Germinal center (tissue), 1 donor: ENCODE results near the gene ACOXL.
A peak's percentile ranks its signal among the peaks of the same experiment; 100 is the strongest.

Experiments used
- DNase-seq: peaks from one replicate; pipeline ENCODE4 v3.0.0; 2012; ENCODE audit warnings: mixed read lengths, low spot score

ACOXL gene

DNA sequence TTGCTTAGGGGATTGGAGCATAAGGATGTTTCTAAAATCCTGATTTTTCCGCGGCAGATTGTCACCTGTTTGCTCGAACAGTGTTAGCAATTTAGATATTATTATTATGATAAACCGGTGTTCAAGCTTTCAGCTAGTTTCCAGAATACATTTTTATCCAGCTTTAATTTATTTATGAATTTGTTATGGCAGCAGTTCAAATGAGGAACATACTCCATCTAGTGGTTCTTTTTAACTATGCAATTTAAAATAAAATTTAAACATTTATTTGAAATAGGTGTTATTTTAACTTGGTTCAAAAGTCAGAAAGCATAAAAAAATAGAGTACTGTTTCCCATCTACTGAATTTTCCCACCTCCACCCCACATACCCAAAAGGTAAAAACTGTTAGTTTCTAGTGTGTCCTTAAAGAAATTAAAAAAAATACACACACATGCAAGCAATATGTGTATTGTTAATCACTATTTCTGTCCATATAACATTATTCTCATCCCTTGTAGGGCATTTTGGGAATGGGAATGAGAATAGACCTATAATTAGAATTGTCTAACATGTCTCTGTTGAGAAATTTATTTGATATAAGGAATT, 23.2 kb downstream of the ACOXL start:
- peak; percentile 15 for DNase-seq

DNA sequence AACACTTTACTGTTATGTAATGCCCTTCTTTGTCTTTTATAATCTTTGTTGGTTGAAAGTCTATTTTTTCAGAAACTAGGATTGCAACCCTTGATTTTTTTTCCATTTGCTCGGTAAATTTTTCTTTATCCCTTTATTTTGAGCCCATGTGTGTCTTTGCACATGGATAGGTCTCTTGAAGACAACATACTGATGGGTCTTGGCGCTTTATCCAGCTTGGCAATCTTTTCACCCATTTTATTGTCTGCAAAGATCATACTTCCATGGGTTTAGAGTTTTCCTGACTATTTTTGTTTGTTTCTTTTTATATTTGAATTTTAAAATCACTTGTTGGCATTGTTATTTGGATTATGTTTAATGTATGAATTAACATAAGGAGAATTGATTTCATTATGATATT, 27.0 kb downstream of the ACOXL start:
- no peak for DNase-seq

DNA sequence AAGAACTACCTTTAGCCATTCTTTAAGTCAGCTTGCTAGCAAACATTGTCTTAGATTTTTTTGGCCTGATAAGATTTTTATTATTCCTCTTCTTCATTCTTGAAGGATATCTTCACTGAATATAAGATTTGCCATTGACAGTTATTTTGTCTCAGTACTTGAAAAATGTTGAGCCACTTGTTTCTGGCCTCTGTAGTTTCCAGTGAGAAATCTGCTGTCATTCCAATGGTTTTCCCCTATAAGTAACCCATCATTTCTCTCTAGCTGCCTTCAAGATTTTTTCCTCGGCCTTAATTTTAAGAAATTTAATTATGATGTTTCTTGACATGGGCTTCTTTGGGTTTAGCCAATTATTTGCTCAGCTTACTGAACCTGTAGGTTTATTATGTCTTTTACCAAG, 32.6 kb downstream of the ACOXL start:
- DNase-seq, result no peak

DNA sequence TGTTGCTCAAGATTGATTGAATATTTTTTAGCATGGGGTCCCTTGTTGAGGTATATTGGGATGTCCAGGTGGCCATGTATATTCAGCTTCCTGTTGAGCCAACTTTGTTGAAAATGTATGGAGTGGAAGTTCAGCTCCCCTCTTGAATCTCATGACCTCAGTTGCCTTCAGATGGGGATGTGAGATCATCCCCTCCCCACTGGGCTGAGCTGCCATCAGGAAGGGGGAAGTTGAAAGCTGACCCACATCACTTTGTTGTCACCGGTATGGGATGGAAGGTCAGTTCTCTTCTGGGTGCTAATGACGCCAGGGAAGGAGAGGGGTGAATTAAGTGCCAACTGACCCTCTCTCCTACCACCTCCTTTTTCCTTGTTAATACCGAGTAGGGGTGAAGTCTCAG, 33.9 kb downstream of the ACOXL start:
- DNase-seq, result no peak

DNA sequence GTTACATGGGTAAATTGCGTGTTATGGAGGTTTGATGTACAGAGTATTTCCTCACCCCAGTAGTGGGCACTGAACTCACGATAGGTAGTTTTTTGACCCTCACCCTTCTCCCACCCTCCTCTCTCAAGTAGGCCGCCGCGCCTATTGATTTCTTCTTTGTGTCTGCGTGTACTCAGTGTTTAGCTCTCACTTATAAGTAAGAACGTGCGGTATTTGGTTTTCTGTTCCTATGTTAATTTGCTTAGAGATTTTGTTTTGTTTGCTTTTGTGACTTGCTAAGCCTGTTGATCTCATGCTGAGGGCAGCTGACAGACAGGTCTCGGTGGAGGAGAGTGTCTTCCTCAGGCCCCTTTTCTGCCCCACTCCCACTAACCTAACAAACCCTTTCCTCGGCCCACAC, 36.2 kb downstream of the ACOXL start:
- DNase-seq, result no peak

DNA sequence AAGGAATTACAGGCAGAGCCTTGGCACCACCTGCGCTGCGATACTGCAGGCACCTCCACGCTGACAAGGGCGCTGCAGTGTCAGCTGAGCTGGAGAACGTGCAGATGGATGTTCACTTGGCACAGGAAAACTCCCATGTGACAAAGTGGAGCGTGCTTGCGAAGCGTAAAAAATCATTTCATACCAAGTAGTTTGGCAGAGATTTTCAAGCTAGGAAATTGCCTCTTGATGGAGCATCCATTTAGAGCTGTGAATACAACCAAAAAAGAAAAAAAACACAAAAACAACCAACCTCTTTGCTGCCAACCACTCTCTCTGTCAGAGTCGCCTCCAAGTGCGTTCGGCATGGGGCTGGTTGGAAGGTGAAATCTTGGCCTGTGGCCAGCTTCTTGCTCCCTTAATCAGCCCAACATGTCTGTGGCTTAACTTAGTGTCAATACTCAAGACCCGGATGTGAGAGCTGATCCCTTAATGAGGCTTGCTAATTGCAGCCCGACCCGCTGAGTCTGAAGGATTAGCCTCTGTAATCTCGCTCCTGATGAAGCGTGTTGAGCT, 38.1 kb downstream of the ACOXL start:
- DNase-seq, result no peak

DNA sequence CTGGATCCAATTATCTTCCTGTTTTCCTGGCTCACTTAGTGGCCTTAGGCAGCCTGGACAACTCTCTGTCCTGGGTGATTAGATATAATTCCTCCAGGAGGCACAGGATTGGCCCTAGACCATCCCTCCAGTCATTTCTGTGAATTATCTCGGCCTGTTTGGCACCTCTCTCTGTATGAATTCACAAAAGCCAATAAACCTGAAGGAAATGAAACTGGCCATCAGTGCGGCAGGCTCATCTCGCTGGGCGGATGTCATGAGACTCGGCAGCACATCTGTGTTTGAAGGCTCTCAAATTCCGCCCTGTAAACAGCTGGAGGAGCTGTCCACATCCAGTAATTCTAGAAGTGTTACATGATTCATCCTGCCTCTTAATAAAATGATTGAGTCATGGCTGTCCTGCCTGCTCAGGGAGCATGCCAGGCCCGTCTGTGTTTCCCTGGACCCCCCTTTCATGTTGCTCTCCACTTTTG, 38.6 kb downstream of the ACOXL start:
- DNase-seq, result no peak

DNA sequence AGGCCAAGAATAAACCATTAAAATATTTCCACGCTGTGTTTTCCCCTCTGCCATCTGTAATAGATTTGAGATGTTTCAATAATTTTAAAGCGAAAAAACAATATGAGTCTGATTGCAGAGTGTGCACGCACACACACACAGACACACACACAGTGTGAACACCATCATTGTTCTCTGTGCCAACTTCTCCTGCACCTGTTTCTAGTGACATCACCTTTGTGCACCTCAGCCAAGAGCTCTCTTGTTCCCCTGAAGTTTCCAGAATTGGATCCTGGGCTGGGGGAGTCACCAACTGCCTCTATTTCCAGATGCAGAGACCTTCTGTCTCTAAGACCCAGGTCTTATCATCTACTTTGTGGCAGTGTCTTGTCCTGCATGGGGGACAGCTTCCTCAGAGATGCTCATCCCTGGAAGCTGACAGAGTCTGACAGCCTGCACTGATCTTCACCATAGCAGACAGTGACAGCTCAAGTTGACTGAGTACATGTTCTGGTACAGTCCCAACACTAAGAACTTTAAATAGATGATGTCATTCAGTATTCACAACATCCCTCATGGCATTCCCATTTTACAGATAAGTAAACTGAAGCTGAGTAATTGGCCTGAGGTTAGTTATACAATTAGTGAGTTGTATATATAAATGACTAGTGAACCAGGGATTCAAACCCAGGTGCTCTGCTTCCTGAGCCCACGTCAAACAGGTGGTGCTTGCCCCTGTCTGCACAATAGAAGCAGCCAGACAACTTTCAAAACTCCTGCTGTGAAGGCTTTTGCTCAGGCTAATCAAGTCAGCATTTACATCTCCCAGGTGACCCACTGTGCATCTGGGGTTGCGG, 39.4 kb downstream of the ACOXL start:
- no peak for DNase-seq

DNA sequence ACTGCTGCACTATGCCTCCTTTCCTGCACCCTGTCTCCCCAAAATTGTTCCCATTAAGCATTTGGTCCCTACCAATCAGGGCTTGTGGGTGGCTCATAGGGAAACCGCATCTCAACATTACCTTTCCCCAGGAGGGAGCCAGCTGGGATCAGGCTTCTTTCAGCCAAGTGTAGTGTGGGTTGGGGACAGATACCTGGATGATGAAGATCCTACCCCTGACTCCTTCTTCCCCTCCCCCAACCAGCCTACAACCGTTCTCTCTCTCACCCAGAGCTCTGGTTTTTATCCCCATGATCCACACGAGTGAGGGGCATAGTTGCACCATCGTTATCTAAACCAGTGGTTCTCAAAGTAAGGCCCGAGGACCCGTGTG, 40.0 kb downstream of the ACOXL start:
- DNase-seq, result no peak

DNA sequence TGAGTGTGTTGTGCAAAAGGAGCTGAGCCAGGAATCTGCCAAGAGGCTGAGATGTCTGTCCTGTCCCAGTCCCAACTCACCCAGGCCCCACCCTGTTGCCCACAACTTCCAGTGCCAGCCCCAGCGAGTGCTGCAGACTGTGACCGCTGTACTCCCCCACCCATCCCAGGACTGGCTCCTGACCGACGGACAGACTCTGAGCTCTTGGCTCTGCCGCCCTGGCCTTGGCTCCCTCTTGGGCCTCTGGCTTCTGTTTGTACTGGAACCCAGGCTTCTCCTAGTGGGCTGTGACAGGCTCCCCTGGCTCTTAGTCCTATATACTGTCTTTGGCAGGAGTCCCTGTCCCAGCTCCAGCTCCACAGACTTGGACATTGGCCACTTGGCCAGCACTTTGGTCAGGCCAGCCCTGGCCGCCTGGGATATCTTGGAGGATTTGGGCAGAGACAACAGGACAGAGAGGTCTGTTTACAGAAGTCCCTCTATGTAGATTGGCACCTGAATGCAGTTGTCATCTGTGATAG, 41.1 kb downstream of the ACOXL start:
- DNase-seq, result no peak

DNA sequence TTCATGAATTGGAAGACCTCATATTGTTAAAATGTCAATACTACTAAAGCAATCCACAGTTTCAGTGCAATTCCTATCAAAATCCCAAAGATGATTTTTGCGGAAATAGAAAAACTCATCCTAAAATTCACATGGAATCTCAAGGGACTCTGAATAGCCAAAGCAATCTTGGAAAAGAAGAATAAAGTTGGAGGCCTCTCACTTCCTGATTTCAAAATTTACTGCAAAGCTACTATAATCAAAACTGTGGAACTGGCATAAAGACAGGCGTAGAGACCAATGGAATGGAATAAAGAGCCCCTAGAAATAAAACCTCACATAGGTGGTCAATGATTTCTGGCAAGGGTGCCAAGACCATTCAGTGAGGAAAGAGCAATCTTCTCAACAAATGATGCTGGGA, 42.3 kb downstream of the ACOXL start:
- no peak for DNase-seq

DNA sequence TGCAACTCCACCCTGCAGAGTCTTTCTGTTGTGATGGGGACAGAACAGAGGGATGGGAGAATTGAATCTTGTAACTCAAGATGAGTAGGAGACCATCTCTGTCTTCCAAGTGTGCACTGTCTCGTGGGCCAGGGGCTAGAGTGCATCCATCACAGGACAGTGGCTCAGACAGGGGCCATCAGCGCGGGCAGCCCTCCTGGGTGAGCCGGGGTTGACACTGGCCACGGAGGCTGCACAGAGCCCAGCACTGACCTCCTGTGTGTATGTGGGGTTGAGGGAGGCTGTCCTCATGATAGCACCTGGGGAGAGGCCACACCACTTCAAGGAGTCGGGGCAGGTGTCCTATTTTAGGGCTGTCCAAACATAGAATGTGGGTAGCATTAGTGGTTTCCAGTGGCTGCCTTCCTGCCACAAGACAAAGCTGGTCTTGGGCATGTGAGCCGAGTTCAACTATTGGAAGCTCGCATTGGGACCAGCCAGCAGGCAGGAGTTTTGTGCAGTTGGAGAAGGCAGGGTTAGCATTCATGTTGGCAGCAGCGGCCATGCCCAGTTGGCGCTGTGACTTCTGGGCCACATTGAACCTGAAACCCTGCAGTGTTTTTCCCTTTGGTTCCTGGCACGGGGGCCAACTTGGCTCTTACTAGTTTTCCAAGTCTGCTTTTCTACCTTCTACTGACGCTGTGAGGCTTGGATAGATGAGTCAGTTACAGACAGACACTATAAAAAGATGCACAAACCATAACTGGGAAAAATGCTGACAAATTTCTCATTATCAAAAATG, 45.3 kb downstream of the ACOXL start:
- no peak for DNase-seq

DNA sequence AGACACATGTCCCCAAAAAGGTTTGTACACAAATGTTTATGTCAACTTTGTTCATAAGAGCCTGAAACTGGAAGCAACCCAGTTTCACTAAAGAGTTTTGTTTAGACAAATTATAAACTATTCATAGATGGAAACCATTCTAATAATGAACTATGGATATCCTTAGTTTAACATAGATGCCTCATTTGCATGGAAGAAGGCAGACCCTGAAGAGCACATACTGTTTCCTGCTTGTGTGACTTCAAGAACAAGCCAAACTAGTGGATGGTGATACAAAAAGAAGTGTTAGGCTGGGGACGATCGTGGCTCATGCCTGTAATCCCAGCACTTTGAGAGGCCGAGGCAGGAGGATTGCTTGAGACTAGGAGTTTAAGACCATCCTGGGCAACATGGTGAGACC, 48.1 kb downstream of the ACOXL start:
- no peak for DNase-seq

DNA sequence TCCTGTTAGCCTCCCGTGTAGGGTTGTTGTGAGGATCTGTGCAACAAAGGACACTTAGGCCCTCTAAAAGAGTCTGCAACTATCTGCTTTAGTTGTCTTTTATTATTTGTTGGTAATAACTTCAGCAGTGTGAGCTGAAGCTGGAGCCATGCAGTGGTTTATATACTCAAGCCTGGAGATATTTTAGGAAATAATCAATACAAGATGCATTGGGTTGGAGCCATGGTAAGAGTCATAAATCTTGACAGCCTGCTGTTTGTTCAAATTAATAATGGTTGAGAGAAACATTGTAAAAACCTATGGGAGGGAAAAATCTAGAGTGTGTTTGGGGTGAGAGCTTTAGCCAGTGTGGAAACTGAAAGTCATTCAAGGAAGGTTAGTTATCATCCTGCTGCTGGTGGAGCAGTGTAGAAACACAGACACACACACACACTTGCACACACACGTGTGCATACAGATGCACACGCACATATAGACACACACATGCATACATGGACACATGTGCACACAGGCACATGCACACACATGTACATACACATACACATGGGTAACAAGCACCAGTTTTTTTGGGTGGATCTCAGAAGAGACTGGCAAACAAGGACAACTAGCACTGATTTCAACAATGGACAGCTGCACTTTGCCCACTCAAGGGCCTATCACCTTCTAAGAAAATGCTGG, 51.0 kb downstream of the ACOXL start:
- no peak for DNase-seq

DNA sequence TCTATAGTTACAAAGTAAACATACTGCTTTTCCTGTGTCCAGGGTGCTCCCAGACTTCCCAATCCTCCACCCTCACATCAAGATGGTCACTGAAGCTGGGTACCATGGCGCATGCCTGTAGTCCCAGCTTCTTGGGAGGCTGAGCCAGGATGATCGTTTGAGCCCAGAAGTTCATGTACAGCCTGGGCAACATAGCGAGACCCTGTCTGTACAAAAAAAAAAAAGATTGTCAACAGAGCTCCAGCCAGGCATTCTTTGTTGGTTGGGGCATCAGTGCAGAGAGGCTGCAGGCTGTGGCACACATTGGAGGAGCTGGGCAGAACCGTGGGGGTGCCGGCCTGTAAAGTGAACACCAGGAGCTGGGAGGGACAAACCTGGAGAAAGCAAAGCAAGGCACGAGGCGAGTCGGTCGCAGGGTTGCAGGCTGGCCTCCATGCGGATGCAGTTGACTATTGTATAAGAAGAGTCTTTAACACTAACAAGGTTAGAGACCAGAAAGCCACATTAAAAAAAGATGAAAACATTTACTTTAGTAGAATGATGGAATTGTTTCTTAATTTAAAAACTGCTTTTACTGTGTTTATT, 51.8 kb downstream of the ACOXL start:
- no peak for DNase-seq

DNA sequence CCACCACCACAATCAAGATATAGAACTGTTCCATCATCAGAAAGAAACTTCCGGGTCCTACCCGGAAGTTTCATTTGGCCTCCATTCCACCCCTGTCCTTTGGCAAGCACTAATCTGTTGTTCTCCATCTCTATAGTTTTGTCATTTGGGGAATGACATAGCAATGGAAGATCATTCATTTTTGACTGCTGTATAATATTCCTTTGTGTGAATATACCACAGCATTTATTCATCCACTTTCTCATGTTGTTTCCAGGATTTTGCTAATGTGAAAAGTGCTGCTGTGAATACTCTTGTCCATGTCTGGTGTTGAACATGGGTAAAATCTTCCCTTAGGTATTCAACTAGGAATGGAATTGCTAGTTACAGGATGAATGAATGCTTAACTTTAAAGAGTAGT, 53.1 kb downstream of the ACOXL start:
- DNase-seq, result no peak

DNA sequence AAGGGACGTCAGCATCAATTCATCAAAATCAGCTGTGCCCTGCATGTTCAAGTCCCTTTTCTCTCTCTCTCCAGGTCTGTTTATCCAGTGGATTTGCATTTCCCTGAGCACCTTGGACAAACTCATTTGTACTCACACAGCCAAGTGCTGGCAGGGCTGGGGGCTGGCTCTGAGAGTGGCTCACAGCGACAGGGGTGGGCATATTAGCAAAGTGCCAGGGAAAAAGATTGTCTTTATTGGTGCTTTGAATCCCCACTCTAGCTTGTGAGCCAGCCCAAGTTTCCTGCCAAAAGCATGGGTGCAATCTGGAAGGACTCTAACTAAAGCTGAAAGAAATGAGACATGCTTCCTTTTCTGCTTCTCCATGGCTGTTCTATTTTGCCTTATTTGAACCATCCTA, 56.6 kb downstream of the ACOXL start:
- no peak for DNase-seq

DNA sequence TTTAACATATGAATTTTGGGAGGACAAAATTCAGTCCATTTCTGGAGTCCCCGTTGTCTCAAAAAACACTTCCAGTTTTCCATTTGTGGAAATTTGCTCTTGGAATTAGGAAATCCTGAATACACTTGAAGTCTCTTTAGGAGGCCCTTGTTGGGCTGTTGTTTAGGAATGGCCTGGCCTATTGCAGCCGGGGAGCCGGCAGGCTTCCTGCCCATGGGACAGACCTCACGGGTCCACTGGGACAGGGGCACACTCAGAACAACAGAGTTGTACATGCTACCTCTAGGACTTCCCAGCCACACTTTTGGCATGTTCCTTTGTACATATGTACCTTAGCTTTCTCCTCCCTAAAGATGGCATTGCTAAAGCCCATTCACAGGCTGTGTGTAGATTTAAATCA, 57.3 kb downstream of the ACOXL start:
- no peak for DNase-seq

DNA sequence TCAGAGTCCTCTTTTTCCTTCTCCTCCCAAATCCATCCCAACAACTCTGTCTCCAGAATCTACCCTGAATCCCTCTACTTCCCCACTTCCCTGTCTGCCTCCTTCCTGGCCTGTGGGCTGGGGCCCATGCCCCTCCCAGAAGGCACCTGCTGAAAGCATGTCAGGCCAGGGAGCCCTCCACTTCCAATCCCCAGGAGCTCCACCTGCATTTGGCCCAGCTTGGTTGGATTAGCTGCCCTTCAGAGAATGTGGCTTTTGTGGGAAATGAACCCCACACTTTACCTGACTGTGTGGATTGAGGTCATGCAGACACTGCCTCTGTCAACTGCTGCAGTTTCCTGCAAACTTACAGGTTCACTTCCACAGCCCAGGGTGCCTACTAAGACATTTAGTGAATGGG, 58.5 kb downstream of the ACOXL start:
- DNase-seq, result no peak

DNA sequence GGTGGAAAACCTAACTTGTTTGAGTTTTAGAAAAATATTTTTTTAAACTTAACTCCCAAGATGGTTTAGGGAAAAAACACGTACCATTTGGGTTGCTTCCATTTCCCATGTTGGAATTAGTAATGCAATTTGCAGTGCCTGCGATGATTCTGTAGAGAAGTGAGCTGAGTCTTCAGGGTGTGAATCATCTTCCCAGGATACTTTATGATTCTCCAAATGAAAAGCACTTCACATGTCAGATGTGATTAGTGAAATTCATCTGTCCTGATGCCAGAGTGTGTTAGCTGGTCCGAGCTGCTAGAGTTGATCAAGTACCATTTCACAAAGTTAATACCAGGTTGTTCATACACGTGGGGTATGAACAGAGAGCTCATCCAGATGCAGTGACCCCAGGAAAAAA, 59.1 kb downstream of the ACOXL start:
- DNase-seq, result no peak

DNA sequence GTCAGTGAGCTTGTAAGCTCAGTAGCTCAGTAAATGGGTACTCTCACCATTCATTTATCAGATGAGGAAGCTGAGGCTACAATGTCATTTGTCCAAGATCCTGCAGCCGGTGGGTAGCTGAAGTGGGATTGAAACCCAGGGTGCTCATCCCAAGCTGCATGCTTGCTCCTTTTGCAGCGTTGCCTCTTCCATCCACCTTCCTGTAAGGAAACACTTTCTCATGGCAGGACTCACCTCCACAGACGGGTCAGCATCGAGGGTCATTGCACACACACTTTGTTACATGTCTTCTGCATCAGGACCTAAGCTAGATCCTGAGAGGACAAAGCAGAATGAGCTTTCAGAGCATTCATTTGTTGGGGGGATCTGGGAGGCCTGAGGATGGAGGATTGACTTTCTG, 60.7 kb downstream of the ACOXL start:
- no peak for DNase-seq

DNA sequence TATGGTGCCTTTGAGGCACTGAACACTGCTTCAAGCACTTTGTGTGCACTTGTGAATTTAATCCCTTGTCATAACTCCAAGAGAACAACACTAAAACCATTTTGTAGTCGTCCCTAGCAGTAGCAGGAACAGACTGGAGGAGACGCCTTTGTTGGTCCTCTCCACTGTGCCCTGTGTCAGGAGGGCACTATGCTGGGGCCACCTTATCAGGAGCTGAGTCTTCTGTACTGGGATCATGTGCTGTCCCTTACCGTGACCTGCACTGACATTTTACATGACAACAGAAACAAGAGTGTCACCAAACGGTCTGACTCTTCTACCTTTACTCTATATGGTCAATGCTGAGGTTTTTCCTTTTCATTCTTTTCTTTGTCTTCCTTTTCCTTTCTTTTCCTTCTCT, 62.0 kb downstream of the ACOXL start:
- no peak for DNase-seq
